GM21390 (cell line): ENCODE measurements around the gene LSM8.
"Not testable (repeated sequence)": the region's sequence is repeated elsewhere in the genome, so short reads cannot be mapped to it uniquely, and the experiment has no call there.

Experiments
- ATAC-seq: cut with Tn5 transposase; IDR thresholded peaks from one replicate; pipeline ENCODE4 v1.9.1; 2021; ENCODE audit not compliant: unreplicated experiment

Gene LSM8

DNA sequence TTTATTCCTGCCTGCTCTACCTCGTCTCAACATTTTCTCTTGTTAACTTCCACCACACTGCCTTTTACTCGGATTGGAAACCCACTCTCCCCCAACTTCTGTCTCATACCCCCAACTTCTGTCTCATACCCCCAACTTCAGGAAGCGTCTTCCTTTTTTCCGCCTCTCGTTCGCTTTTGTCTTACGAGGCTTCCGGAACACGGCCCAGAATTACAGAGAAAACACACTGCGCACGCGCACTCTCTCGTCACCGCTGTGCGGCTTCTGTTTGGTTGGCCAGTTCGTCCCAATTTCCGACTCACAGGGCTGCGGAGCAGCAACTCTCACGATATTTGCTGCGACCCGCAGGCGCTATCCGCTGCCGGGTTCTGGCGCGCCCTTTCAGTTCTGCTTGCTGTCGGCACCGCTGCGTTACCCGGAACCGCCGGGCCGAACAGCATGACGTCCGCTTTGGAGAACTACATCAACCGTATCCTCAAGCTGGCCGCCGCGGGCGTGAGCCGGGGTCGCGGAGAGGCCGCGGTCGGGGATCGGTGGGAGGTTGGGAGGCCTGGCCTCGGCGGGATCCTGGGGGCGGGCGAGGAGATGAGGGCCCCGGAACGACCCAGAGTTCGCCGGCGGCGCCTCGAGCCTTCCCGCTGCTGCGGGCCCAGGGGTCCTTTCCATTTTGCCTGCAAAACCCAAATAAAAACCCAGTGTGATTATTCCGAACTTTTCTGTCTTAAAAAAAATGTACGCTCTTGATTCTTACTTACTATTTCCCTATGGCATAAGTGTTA lies at the start of gene LSM8:
Gene LSM8 (plus strand): TSS at position 379 of the 779 bp plus-strand sequence. CDS start 60 bp downstream, at position 439.
- ATAC-seq = peak; percentile 97

DNA sequence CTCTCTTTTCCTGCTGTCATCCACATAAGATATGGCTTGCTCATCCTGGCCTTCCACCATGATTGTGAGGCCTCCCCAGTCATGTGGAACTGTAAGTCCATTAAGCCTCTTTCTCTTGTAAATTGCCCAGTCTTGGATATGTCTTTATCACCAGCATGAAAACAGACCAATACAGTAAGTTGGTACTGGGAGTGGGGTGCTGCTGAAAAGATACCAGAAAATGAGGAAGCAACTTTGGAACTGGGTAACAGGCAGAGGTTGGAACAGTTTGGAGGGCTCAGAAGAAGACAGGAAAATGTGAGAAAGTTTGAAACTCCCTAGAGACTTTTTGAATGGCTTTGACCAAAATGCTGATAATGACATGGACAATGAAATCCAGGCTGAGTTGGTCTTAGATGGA lies 49.5 kb upstream of the LSM8 start:
- not testable (repeated sequence) for ATAC-seq

DNA sequence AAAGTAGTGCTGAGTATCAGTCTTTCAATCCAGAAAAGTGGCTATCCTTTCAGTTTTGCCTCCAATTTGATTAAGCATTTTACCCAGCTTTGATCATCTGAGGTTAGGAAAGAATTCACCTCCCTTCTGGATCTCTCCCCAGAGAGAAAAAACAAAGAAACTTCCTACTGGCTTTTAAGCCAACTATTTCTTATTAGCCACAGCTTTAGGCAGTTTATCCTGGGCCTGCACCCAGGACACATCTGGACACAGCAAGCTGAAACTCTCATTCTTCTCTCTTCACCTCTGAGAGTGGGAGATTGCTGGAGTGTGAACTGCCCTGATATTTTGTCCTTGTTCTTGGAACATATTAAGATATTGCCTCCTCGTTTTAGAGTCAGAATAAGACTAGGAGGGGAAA lies 43.5 kb upstream of the LSM8 start:
- no peak for ATAC-seq

DNA sequence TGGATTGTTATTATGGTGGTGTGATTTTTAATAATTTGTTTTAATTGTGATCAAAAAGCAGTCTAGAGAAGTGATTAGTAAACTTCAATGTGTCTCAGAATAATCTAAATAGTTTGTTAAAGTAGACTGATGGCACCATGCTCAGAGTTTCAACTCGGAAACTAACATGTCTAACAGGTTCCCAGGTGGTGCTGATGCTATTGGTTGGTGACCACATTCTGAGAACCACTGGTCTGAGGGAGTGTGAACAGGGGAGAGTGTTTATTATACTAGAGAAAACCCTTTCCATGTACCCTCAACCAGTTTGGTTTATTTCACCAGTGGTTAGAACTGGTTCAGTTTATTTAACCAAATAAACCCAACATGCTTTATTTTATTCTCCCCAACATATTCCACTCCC lies 42.0 kb upstream of the LSM8 start:
- no peak for ATAC-seq

DNA sequence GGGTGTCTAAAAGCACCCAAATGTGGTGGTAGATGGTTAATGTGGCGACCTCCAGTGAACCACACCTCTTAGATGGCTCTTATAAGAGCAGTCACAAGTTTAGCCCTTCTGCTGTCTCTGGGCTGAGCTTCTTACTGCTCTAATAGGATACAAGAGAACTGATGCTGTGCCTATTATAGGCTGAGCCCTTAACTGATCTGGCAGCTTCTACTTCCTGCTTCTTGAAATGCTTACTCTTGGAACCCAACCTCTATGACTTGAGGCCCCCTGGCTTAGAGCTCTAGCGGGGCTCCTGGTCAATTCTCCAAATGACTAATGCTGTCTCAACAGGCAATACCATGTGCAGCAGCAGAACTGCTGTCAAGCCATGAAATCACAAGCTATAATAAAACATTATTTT lies 35.0 kb upstream of the LSM8 start:
- no peak for ATAC-seq

DNA sequence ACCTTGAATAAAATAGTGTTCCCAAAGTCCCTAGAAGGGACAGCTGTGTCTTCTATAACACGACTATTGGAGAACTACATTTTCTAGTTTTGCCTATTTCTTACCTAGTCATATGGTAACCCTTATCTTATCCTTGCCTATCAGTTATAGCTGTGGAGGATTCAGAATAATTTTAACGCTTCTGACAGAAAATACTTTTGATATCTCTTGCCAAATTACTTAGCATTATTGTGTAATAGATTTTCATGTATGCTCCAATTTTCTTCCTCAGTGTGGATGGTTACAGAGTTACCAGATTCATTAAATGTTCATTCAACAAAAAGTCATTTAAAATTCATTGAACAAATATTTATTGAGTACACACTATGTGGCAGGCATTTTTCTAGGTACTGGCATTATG lies 34.6 kb upstream of the LSM8 start:
- no peak for ATAC-seq

DNA sequence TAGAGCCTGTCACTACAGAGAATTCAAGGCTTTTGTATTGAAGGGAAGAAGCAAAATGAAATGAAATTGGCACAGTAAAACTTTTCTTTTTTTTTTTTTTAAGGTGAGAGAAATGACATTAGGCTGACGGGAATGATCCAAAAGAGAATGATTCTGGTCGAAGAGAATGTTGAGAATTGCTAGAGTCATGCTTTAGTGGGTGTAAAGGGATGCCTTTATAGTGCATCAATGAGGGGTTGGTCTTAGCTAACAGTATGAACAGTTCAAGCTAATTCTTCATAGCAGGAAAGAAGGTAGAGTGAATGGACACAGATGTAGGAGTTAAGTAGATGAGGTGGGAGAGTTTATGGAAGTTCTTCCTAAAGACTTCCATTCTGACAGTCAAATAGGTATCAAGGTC lies 32.3 kb upstream of the LSM8 start:
- no peak for ATAC-seq

DNA sequence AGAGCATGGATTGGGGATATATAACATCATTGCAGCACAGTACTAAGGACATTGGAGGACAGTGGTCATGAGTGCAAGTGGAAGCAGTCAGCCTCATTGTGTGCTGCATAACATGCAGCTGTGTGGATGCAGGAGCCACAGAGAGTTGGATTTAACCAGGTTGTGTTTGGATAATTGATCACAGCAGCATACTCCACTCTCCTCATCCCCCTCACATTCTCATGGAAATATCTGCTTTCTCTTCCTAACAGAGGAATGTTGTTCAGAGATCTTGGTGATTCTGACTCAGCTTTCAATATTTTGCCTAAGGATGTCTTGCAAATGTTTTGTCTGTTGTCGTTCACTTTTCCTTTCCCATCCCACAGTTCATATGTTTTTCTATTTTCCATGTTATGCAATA lies 31.8 kb upstream of the LSM8 start:
- no peak for ATAC-seq

DNA sequence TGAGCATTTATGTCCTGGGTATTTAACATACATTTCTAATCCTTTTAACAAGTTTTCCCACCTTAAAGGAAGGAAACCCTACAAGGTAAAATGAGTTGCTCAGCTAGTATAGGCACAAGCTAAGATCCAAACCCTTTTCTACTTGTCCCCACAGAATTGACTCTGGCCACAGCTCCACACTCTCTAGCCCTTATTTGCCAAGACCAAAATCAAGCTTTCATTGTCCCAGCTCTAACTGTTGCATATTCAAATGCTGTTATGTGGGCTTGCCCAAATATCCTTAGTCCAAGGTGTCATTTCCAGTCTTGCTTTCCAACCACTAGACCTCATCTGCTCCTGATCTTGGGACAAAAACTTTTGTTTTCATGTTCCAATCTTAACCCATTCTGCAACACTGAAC lies 31.3 kb upstream of the LSM8 start:
- ATAC-seq = no peak

DNA sequence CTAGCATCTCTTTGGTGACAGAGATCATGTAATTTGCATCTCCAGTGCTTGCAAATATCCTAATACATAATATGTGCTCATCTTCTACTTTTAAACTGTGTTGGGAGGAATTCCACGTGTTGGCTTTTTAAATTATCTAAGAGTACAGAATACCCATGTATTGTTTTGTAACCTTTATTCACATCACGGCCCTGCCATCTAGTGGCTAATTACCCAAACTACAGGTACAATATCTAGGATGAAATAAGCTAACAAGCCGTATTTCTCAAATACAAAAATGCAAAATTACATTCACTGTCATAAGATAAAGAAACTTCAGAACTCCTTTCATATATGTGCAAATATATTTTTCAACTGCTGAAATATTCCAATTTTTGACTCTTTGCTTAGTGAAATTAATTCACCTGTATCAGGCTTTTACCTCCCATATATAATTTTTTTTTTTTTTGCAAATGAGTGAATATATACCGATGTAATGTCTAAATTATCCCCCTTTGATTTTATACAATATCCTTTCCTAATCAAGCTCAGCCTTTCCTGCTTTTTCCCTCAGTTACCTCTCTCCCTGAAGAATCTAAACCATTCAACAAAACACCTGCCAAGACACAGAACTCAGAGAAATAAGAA lies 30.3 kb upstream of the LSM8 start:
- no peak for ATAC-seq

DNA sequence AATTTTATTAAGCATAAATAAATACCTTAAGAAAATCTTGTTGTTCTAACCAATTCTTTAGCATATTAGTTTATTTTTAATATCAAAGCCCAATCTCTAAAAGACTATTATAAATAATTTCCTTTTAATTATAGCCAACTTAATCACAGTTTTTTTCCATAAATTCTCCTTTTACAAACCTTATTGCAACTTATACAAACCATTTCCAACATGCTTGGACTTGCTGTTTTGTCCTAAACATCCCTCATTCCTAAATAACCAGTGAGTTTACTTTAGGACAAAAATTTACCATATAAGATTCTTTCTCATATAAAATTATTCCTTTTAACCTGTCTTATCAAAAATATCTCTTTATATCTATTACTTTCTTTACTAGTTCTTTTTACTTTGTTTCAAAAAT lies 25.2 kb upstream of the LSM8 start:
- ATAC-seq = no peak

DNA sequence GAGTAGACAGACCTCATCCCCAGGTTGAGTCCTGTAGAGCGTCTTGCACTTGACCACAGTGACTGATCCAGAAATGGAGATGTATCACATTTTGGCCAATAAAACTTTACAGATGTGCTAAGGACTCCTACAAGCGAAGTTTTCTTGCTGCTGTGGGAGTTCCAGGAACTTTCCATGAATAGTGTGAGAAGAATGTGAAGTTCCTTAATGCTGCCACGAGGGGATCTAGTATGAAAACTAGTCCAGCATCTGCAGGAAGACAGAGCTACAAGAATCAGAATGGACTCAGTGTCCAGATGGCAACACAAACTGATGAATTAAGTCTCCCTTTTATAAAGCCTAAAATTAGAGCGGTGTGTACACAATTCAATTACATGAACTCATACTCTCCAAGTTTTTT lies 14.8 kb upstream of the LSM8 start:
- ATAC-seq = no peak

DNA sequence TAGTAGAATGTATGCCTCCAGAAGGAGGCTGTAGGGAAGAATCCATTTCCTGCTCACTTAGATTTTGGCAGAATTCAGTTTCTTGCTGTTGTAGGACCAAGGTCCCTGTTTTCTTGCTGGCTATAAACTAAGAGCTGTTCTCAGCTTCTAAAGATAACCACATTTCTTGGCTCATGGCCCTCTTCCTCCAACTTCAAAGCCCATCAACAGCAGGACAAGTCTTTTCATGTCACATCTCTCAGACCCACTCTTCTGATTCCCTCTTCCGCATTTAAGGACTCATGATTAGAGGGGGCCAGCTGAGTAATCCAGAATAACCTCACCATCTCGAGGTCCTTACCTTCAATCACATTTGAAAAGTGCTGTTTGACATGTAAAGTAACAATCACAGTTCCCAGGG lies 8.2 kb upstream of the LSM8 start:
- no peak for ATAC-seq

DNA sequence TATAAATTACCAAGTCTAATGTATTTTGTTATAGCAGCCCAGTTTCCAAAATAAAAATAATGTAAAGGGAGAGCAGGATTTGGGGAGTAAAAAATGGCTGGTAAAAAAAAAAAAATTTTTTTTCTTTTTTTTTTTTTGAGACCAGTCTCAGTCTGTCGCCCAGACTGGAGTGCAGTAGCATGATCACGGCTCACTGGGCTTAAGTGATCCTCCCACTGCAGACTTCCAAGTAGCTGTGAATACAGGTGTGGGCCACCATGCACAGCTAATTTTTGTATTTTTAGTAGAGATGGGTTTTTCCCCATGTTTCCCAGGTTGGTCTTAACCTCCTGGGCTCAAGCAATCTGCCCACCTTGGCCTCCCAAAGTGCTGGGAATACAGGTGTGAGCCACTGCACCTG lies 4.8 kb upstream of the LSM8 start:
- ATAC-seq = no peak

DNA sequence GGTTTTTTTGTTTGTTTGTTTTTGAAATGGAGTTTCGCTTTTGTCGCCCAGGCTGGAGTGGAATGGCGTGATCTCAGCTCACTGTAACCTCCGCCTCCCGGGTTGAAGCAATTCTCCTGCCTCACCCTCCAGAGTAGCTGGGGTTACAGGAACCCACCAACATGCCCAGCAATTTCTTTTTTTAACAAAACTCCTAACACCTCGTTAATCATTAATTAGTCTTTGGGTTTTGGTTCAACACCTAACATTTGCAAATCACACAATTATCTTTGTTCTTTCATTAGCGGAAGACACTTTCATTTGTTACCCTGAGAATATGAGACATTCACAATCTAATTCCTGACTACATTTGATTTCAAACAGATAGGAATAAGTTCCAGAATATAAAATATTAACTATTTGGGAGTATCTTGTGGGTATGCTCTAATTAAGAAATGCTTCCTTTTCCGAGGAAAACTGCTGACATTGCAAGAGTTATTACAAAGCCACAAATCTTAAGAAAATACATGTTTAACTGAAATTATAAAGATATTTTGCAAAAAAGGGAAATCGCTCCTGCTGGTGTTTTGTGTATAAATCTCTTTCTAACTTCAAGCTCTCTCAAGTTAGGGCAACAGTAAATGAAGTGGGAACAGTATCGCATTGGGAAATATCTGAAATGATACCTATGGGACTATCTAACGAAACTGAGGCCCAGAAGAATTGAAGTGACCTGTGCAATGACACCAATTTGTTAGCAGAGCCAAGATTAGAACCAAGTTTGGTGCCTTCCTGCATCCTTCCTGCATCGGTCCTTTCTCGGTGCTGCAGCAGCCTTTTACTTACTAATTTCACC lies 1.2 kb upstream of the LSM8 start:
- peak; percentile 2 for ATAC-seq

DNA sequence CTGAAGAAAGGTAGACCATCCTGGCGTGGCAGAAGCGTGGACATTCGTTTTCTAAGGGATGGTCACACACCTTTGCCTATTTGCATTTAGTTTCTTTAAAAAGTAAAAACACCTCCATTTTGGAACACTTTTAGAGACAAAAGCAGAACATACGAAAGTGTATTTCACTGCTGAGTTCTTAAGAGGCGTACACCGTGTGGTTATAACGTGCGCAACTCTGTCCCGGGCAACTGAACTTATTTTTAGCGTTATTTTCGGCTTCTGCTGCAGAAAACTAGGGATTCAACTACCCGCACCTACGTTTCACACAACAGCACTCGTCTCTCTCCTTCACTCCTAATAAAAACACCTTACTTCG lies 557 bp upstream of the LSM8 start:
- ATAC-seq = peak; percentile 3

DNA sequence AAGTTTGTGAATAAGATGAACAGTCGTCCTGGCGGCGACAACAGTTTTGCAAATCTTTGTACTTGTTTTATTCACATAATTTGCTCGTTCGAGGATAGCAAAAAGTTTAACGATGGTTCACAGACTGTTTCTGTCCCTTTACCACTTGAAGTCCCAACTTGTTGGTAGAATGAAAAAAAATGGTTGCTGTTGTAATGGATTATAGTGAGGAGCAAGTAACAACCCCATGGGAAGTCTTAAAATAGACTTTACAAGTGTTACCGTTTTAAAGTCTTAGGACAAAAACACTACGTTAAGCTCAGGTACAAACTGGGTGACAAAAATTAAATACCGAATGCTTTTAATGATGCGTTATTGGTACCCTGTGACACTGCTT lies 589 bp downstream of the LSM8 start:
- ATAC-seq = no peak

DNA sequence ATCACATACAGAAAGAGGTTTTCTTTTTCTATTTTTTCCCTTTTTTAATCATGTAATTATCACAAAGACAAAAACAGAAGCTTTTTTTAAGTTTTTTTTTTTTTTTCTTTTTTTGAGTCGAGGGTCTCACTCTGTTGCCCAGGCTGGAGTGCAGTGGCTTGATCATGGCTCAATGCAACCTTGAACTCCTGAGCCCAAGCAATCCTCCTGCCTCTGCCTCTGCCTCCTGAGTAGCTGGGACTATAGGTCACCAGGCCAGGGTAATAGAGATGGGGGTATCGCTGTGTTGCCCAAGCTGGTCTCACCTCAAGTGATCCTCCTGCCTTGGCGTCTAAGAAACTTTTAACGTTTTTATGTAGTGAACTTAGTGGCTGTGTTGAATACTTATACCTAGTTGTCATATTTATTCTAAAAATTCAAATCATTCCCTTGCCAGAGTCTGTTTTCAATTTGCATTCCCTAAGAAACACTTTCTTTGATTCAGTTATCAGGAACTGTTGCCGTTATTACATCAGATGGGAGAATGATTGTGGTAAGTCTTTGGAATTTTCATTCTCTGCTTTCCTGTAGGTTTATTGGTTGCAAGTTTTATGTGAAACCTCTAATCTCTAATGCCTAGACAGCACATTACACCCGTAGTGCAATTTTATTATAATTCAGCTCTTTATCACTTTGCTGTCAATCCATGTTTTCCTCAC lies 1.3 kb downstream of the LSM8 start:
- ATAC-seq = no peak

DNA sequence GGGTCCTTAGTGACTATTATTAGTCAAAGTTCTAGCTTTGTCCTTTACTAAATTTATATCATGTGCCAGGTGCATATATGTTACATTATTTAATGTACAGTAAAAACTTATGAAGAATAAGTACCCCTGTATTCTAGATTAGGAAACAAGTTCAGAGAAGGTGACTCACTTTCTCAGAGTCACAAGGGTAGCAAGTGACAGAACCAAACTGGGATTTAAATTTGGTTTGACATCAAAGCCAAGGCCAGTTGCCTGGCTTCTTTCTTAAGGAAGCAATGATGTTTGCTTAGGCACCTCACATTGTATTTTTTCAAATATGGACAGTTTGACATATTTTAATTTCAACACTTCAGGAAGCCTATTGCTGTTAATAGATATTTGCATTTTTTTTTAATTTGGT lies 2.5 kb downstream of the LSM8 start:
- no peak for ATAC-seq

DNA sequence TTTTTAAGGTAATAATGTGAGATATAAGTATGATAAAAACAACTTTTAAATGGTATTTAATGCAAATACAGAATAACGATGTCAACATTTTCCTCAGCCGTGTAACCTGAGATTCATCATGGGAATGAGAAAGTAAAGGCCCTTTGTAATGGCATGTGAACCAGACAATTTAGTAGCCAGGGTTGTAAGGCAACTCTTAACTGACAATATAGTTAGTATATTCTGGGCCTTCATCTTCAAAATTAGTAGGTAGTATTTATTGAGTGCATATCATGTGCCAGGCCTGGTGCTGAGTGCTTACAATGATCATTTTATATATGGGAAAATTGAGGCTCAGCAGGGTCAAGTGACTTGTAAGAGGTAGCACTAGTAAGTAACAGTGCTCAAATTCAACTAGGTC lies 10.6 kb downstream of the LSM8 start:
- no peak for ATAC-seq

DNA sequence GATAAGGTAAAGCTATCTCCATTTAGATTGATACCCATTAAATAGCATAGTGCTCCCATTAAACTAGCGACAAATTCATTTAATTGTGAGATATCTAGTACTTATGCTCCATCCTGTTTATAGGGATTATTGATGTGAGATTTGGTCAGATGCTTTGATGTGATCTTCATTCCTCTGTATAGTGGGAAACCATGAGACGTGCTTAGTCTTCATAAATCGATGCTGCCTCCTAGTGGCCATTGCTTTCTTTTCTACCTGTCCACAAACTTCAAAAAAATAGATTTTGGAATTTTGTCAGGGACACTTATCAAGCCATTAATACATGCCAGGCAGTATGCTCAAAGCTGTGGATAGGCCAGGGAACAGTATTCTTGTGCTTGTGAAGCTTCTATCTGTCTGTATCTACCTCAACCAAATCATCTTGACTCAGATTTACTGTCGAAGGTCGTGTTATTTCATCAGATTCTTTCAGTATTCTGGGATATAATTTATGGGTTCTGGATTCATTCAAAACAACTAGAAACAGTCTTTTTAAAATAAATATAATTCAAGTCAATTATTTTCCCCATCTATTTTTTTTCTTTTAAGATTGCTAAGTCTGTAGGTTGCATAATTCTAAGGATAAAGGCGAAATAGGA lies 12.0 kb downstream of the LSM8 start:
- ATAC-seq = peak; percentile 83
